Retinal pigment epithelial cell (primary cell): Measurements from ENCODE around the gene RBL2.
"Not testable (repeated sequence)": the region's sequence is repeated elsewhere in the genome, so short reads cannot be mapped to it uniquely, and the experiment has no call there.

Experiments
- DNase-seq: peaks from one replicate; pipeline ENCODE4 v3.0.0-alpha.2; 2010; ENCODE audit warnings: low read depth
- H3K4me3 ChIP-seq: 2 replicates; pipeline ENCODE4 v1.5.1; 2011; ENCODE audit warnings: mild to moderate bottlenecking, low read length, control low read depth, moderate library complexity
- CTCF ChIP-seq: conservative IDR thresholded peaks from 2 replicates; pipeline ENCODE4 v1.5.1; 2011; ENCODE audit warnings: low read depth, low read length, control low read depth, inconsistent platforms

RBL2 gene

GRCh38 chr16:53537626-53538025 lies 103.4 kb downstream of the RBL2 start:
- H3K4me3 ChIP-seq, result no peak overlapping the region
- TF ChIP-seq CTCF, result no peak
- DNase-seq, result no peak

- not testable (repeated sequence) for DNase-seq, H3K4me3 ChIP-seq
Measured at GRCh38 chr16:53539346-53539745, 105.1 kb downstream of the RBL2 start.

GRCh38 chr16:53539759-53540718 lies 105.8 kb downstream of the RBL2 start:
- not testable (repeated sequence) for DNase-seq, H3K4me3 ChIP-seq
